GM03348 (cell line): ENCODE measurements around the gene PRKCI.
"Not testable (repeated sequence)": the region's sequence is repeated elsewhere in the genome, so short reads cannot be mapped to it uniquely, and the experiment has no call there.

ENCODE experiments used
- DNase-seq: peaks from one replicate; pipeline ENCODE4 v3.0.0; 2012; ENCODE audit warnings: low spot score

Gene PRKCI

DNA sequence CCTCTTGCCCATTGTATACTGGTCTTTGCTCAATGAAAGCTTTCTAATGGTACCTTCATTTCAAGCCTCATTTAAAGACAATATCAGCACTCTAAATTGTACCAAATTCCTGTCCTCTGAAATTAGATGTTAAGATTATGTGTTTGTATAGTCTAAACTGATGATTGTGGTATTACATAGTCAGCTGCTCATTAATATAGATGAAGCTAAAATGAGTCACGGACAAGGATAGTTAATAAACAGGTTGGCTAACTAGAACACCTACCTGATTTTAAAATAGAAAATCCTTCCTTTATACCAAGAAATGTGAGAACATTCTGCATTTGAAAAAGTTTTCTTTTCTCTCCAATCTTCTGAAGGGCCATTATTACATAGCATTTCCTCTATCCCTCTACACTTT is 2.9 kb downstream of the PRKCI start:
- DNase-seq = no peak

DNA sequence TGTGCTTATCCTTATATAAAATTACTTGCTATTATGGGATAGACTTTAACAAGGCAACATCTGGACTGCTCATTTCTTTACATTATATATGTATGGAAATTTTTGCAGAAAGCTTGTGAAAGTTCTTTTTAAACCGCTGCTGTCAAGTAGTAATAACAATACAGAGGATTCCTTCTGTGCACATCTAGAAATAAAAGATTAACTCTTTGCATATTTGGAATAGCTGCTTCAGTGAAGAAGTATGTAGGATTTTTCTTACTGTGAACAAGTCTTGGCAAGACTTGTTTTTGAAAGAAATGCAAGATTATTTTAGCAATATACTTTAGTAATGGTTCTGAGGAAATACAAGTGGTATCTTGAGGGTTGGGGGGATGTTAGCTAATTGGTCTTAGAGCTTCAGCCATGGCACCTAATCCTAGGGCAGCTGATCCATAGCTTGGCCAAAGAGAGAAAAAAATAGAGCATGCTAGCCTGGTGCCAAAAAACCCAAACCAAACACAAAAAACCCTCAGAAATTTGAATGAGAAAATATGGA is 4.3 kb downstream of the PRKCI start:
- DNase-seq = peak; percentile 20

DNA sequence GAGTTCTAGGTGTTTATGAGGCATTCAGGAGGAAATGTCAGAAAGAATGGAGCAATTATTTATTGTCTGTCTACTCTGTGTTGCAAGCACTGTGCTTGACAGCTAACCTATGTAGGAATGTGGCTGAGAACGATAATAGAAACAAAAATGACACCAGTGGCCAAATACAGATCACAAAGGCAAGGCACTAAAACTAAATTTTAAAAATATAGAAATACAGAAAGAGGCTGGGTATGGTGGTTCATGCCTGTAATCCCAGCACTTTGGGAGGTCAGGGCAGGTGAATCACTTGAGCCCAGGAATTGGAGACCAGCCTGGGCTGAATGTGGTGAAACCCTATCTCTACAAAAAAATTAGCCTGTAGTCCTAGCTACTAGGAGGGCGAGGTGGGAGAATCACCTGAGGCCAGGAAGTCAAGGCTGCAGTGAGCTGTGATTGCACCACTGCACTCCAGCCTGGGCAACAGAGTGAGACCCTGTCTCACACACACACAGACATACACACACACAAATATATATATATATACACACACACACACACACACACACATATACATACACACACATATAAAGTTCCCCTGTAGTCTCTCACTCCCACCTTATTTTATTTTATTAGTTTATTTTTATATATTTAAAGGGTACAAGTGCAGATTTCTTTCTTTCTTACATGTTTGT is 6.0 kb downstream of the PRKCI start:
- DNase-seq = peak; percentile 33

DNA sequence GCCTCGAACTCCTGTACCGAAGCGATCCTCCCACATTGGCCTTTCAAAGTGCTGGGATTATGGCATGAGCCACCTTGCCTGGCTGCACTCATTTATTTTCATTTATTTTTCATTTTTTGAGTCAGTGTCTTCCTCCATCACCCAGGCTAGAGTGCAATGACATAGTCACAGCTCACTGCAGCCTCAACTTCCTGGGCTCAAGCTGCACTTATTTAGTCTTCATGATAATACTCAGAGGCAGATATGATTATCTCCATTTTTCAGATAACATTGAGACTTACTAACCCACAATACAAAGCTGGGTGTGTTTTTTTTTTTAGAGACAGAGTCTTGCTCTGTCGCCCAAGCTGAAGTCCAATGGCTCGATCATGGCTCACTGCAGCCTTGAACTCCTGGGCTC is 10.0 kb downstream of the PRKCI start:
- no peak for DNase-seq

DNA sequence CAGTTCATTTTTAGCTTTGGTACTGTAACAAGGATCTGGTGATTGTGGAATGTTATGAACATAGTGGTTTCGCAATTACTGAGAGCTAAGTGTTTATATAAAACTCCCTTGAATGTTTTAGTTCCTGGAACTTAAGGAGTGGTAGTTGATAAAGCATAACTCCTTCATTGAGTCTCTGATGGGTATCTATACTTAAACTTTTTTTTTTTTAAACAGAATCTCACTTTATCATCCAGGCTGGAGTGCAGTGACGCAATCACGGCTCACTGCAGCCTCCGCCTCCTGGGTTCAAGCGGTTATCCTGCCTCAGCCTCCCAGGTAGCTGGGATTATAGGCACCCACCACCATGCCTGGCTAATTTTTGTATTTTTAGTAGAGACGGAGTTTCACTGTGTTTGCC is 11.3 kb downstream of the PRKCI start:
- DNase-seq = peak; percentile 74

DNA sequence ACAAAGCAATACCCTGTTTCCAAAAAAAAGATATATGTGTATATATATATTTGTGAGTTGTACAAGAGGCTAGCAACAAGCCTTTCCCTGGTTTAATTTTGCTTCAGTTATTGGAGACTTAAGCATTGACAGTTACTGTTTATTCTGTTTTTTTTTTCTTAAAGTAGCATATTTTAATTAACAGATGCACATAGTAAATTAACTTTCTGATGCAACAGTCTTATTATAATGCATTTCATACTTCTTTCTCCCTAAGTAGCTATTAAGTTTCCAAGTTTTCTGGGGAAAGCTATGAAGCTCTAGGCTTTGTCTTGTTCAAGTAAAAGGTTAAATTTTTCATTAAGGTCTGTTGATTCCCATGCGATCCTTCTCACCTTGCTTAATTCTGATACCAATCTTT is 17.9 kb downstream of the PRKCI start:
- DNase-seq = no peak

DNA sequence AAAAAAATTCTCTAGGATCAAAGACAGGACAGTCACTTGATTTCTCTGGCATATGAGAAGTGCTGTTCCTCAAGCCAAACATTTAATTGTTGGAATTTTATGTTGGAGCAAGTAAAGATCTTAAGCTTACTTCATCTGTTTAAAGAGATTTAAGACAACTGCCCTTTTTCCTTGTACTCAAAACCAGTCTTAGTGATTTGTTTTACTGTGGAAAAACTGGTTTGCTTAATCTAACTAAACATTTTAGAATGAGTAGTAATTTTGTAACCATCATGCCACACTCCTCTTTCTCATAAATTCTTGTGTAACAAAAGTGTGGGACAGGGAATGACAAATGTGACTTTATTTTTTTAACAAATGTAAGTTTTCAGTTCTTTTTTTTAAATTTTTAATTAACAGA is 18.4 kb downstream of the PRKCI start:
- DNase-seq = no peak

DNA sequence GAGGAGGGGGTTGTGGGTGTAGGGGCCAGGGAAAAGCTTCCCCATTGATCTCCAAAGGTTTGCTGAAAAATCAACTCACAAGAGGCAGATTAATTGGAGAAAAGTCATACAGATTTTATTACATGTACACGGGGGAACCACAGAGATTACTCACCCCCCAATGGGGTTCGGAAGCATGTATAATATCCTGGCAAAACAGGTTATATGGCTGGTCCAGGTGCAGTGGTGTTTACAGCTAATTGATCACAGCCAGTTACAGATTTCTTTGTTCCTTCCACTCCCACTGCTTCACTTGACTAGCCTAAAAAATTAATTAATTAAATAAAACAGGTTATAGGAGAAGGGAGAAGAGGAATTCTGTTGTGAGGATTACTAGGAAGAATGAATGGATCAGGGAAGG is 22.4 kb downstream of the PRKCI start:
- no peak for DNase-seq

DNA sequence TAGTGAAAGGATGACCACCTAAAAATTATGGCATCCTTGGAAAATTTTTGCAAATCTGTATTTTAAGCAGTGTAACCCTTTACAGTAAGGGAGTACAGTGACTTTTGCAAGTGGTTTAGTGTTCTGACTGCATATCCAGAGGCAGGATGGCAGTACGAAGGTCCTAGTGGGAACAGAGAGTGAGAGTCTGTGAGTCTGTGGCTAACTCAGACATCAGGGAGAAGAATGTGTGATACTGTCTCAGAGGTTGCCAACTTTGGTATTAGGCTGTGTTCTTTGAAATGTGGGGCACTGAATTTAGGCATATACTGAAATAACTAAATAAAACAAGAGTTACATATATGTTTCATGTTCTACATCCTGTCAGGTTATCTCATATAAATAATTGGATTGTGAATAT is 25.7 kb downstream of the PRKCI start:
- DNase-seq = no peak

DNA sequence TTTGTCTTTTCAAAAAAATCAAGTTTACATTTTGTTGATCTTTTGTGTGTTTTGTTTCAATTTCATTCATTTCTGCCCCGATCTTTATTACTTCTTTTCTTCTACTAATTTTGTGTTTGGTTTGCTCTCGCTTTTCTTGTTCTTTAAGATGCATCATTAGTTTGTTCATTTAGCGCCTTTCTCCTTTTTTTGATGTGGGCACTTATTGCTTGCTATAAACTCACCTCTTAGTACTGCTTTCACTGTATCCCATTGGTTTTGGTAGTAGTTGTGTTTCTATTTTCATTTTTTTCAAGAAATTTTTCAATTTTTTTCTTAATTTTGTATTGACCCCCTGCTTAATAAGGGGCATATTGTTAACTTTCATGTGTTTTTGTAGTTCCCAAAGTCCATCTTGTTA is 34.4 kb downstream of the PRKCI start:
- DNase-seq = no peak

DNA sequence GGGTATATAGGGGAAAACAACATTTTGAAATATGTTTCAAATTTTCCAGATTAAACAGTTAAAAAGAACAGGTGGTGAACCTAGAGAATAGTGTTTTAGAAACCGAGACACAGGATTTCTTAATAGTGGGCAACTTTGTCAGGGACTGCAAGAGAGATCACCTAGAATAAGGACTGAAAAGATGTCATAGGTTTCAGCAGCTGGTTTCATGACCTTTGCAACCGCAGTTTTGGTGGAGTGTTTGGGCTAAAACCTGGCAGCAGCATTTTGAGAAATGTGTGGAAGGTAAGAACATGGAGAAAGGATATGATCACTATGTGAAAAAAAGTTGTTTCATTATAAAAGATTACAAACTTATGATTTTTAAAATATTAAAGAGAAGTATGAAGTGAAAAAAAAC is 34.9 kb downstream of the PRKCI start:
- no peak for DNase-seq

DNA sequence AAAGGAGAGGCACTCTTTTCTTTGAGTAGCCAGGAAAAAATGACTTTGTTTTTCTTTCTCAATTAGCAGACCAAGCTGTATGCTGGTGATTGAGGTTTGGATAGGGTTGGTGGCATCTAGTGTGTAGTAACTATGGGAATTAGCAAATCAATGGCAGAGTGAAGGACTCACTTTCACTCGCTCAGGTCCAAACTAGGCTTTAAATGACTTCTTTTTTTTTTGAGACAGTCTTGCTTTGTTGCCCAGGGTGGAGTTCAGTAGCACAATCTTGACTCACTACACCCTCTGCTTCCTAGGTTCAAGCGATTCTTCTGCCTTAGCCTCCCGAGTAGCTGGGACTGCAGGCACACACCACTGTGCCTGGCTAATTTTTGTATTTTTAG is 35.9 kb downstream of the PRKCI start:
- no peak for DNase-seq

DNA sequence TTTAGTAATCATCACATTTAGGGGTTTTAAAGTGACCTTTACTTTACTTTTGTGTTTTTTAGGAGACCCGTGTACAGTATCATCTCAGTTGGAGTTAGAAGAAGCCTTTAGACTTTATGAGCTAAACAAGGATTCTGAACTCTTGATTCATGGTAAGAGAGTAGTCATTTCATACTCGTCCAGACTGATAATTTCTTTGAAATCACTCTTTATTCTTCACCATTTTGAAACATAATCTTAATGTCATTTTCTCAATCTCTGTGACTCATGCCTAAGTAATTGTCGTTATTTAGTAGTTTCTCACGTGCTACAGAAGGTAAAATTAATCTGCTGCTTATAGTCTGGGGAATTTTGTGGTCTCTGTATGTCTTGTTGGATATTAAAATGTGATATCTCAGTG is 37.7 kb downstream of the PRKCI start:
- DNase-seq = no peak

DNA sequence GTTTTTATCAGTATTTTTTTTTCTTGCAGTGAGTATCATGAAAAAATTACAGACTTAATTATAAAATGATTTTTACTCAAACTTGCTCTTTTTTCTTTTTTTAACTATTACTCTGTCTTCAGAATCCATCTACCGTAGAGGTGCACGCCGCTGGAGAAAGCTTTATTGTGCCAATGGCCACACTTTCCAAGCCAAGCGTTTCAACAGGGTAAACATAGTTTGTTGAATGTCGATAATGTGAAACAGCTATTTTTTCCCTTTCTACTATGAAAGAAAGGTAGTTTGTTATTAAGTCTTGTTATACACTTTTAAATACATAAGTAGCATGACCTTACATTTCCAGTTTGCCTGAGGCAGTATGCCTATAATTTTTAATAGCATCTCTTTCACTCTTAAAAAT is 45.6 kb downstream of the PRKCI start:
- no peak for DNase-seq

DNA sequence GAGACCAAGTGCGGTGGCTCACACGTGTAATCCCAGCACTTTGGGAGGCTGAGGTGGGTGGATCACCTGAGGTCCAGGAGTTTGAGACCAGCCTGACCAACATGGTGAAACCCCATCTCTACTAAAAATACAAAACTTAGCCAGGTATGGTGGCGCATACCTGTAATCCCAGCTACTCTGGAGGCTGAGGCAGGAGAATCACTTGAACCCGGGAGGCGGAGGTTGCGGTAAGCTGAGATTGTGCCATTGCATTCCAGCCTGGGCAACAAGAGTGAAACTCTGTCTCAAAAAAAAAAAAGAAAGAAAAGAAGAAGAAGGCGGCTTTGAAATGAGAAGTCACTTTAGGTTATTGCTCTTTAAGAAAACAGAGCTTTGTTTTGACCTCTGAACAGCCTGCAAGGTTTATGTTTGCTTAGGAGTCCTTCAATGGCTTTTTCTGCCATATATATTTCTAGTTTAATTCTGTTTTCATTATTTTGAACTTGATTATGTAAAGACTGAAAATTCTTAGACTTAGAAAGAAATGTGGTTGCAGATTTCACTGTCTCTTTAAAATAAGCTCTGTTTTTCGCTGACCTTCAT is 47.5 kb downstream of the PRKCI start:
- not testable (repeated sequence) for DNase-seq

DNA sequence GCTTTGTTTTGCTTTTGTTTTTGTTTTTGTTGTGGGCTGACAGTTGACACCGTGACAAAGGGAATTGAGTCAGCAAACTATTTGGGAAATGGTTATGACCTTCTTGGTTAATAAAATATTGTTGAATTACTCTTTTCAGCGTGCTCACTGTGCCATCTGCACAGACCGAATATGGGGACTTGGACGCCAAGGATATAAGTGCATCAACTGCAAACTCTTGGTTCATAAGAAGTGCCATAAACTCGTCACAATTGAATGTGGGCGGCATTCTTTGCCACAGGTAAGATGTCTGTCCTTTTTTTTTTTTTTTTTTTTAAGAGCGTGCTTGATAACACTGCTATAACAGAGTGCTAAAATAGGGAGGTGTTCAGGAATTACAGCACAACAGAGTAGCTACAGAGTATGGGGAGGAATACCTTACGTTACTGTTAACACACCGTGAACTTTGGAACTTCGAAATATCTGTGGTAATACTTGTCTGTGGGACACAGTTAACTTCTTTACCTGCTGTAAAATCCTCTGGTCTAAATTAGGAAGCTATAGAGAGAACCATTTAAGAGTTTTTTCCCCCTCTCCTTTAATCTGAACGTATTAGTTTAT is 48.2 kb downstream of the PRKCI start:
- no peak for DNase-seq

DNA sequence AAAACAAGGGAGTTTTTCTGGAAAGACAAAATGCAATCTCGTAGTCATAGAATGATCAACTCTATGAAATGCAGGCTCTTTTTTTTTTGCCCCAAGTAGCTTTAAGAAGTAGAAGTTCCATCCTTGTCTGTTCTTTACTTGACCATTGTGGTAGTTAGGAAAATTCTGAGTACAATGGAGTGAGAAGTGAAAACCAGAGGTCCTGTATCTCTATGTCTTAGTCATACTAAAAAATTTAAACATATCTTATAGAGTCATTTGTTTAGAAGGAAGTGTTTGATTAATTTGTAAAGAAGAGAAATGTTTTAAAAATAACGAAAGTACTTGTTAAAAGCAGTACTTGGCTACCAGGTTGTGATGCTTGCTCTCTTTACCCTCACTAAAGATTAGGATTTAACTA is 52.4 kb downstream of the PRKCI start:
- DNase-seq = no peak

DNA sequence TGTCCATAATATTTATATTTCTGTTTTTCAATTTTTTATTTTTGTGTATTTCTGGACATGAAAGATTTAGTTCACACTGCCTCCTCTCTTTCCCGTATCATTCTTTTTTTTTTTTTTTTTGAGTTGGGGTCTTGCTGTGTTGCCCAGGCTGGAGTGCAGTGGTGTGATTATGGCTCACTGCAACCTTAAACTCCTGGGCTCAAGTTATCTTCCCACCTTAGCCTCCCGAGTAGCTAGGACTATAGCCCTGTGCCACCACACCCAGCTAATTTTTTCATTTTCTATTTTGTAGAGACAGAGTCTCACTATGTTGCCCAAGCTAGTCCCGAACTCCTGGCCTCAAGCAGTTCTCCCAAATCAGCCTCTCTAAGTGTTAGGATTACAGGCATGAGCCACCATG is 53.6 kb downstream of the PRKCI start:
- DNase-seq = no peak

DNA sequence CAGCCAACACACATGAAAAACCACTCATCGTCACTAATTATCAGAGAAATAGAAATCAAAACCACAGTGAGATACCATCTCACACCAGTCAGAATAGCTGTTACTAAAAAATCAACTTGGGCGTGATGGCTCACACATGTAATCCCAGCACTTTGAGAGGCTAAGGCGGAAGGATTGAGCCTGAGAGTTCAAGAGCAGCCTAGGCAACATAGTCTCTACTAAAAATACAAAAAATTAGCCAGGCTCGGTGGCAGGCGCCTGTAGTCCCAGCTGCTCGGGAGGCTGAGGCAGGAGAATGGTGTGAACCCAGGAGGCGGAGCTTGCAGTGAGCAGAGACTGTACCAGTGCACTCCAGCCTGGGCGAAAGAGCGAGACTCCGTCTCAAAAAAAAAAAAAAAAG is 55.1 kb downstream of the PRKCI start:
- not testable (repeated sequence) for DNase-seq

DNA sequence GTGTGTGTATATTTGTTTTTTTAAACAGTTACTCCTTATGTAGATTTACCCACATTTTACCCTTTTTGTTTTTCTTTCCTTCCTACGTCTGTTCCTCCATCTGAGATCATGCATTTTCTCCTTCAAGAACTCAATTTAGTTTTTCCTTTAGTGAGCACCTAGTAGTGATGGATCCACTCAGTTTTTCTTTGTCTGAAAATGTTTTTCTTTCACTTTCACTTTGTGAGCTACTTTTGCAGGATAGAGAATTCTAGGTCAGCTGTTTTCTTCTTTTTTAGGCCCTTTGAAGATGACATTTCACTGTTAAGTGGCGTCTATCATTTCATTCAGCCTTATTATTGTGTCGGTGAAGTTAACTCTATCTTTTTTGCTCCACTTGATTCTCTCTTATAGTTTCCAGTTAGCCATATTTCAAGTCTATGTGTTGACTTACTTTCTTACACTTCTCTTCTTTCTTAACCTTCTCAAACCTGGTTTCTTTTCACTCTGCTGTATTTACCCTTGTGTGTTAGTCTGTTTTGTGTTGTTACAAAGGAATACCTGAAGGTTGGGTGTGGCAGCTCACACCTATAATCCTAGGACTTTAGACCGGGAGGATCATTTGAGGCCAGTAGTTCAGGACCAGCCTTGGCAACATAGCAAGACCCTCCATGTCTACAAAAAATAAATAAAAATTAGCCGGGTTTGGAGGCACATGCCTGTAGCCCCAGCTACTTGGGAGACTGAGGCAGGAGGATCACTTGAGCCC is 55.8 kb downstream of the PRKCI start:
- no peak for DNase-seq

DNA sequence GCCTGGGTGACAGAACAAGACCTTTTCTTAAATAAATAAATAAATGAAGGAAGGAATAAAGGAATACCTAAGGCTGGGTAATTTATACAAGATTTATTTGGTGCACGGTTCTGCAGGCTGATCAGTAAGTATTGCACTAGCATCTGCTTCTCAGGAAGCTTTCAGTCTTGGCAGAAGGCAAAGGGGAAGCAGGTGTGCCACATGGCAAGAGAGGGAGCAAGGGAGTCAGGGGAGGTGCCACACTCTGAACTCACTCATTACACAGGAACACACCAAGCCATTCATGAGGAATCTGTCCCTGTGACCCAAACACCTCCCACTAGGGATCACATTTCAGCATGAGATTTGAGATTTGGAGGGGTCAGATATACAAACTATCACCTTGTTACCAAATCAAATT is 56.4 kb downstream of the PRKCI start:
- DNase-seq = no peak

DNA sequence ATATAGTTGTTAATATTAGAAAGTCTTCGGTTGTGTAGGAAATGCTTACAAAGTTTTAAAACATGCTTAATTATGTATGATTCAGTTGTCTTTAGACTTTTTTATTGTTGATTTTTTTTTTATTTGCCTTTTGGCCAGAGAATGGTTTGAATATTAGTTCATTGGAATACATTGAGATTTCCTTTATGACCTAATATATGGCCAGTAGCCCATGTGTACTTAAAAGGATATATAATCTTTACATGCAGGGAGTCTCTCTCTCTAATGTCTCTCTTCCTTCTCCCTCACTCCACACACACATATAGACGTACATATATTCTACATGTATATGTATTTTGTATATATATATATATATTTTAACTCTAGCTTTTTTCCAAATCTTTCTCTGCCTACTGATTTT is 68.0 kb downstream of the PRKCI start:
- DNase-seq = no peak

DNA sequence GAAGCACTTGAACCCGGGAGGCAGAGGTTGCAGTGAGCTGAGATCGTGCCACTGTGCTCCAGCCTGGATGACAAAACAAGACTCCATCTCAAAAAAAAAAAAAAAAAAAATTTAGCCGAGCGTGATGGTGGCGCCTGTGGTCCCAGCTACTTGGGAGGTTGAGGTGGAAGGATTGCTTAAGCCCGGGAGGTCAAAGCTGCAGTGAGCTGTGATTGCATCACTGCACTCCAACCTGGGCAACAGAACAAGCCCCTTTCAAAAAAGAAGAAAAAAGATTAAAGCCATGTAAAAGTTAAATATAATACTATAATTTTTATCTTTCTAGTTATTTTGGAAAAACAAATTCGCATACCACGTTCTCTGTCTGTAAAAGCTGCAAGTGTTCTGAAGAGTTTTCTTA is 73.4 kb downstream of the PRKCI start:
- DNase-seq = no peak
